Uterus (tissue), 4 donors: ENCODE measurements around the gene OR10A3. TPM values are rescaled to one million over a fixed set of nuclear protein-coding genes. Genes with fewer than 3 reads are reported as not detected.

Source experiments
- DNase-seq, 2 donors: peaks; one replicate each; pipeline ENCODE4 v3.0.0-alpha.2; 2019 to 2020
- H3K27ac ChIP-seq, 2 donors: fragments of 200-600 bp; sonication (generic); 1 replicate in 1 of 2; 2 replicates in 1 of 2; pipeline ENCODE4 v1.5.1; 2016 to 2018
- H3K27me3 ChIP-seq, 2 donors: fragments of 200-600 bp; sonication (generic); one replicate each; pipeline ENCODE4 v1.5.1; 2018 to 2019; ENCODE audit warnings: control low read depth in 1 of 2
- H3K36me3 ChIP-seq, 2 donors: fragments of 200-600 bp; sonication (generic); one replicate each; pipeline ENCODE4 v1.5.1; 2019; ENCODE audit warnings: control low read depth in 1 of 2
- H3K4me1 ChIP-seq, 2 donors: fragments of 200-600 bp; sonication (generic); one replicate each; pipeline ENCODE4 v1.5.1; 2018 to 2019; ENCODE audit warnings: control low read depth in 1 of 2
- H3K4me3 ChIP-seq, 2 donors: fragments of 200-600 bp; sonication (generic); 1 replicate in 1 of 2; 2 replicates in 1 of 2; pipeline ENCODE4 v1.5.1; 2018 to 2019; ENCODE audit warnings: mild to moderate bottlenecking in 1 of 2
- H3K9me3 ChIP-seq, 2 donors: fragments of 200-600 bp; sonication (generic); one replicate each; pipeline ENCODE4 v1.5.1; 2019; ENCODE audit warnings: control low read depth in 1 of 2
- CTCF ChIP-seq, 4 experiments: fragments of 200-600 bp in 2 of 4; fragments of 450-650 bp in 2 of 4; sonication (generic) in 2 of 4; IDR thresholded peaks; one replicate each; pipeline ENCODE4 v1.5.1; 2016 to 2019; ENCODE audit warnings: antibody characterized with exemption in 4 of 4, mild to moderate bottlenecking in 2 of 4, moderate library complexity in 1 of 4
- POLR2A ChIP-seq, 2 donors: fragments of 450-650 bp; IDR thresholded peaks; one replicate each; pipeline ENCODE4 v1.6.1; 2016; ENCODE audit warnings: antibody characterized with exemption in 2 of 2, mild to moderate bottlenecking in 1 of 2, moderate library complexity in 1 of 2
- intact Hi-C: fragments of 100-400 bp; cut with DNase I; formaldehyde crosslinking; loops from one replicate; pipeline ENCODE4 v1.15.1; 2023; ENCODE audit warnings: low total_unique reads
- total RNA-seq, 4 donors: library from RNA; depleted of rRNA in 3 of 4; stranded (reverse); fragments of >200 nt in 3 of 4; gene quantifications; one replicate each; pipeline versions ENCODE4 v1.1.0 to v1.2.4, GENCODE V29; 2014 to 2023
- donor health status: DM: yes; HTN: yes; CAD: no.

OR10A3 gene
- total RNA-seq, 4 donors from 2014 or later = not detected

GRCh38 chr11:7918141-7918540 lies 23.4 kb downstream of the OR10A3 start:
- Histone ChIP-seq H3K4me1 (no peaks in the 10 kb centered on the region), H3K4me3 (no peak overlapping the region), H3K27me3 (no peaks in the 10 kb centered on the region), H3K27ac (no peak overlapping the region), H3K9me3 (no peaks in the 10 kb centered on the region), H3K36me3 (no peaks in the 10 kb centered on the region)
- no peak for TF ChIP-seq CTCF (IDR thresholded peaks at IDR 0.05)
- intact Hi-C loops = no loop called here
- no peak for DNase-seq

GRCh38 chr11:7911011-7911410 lies 30.5 kb downstream of the OR10A3 start:
- DNase-seq = no peak
- H3K4me1 ChIP-seq = no peaks in the 10 kb centered on the region
- intact Hi-C loops = no loop called here
- TF ChIP-seq POLR2A (IDR thresholded peaks at IDR 0.05) (no peak), CTCF (IDR thresholded peaks at IDR 0.05) (no peak)
- H3K9me3 ChIP-seq = no peaks in the 10 kb centered on the region
- H3K36me3 ChIP-seq = no peaks in the 10 kb centered on the region
- no peak overlapping the region for H3K27ac ChIP-seq
- H3K27me3 ChIP-seq = no peaks in the 10 kb centered on the region
- no peak overlapping the region for H3K4me3 ChIP-seq

GRCh38 chr11:7910286-7910788 lies 31.2 kb downstream of the OR10A3 start:
- no peak for DNase-seq
- TF ChIP-seq CTCF (IDR thresholded peaks at IDR 0.05) (no peak), POLR2A (IDR thresholded peaks at IDR 0.05) (no peak)
- H3K4me1 ChIP-seq = no peaks in the 10 kb centered on the region
- no peak overlapping the region for H3K4me3 ChIP-seq
- H3K27me3 ChIP-seq = no peaks in the 10 kb centered on the region
- no peaks in the 10 kb centered on the region for H3K36me3 ChIP-seq
- intact Hi-C loops = no loop called here
- no peak overlapping the region for H3K27ac ChIP-seq
- H3K9me3 ChIP-seq = no peaks in the 10 kb centered on the region

GRCh38 chr11:7909585-7910285 lies 31.8 kb downstream of the OR10A3 start:
- Histone ChIP-seq H3K27me3 (no peaks in the 10 kb centered on the region), H3K27ac (no peak overlapping the region), H3K9me3 (no peaks in the 10 kb centered on the region), H3K36me3 (no peaks in the 10 kb centered on the region), H3K4me1 (no peaks in the 10 kb centered on the region), H3K4me3 (no peak overlapping the region)
- TF ChIP-seq POLR2A (IDR thresholded peaks at IDR 0.05) = no peak
- TF ChIP-seq CTCF (IDR thresholded peaks at IDR 0.05) = no peak
- no peak for DNase-seq
- intact Hi-C loops = no loop called here

- no peaks in the 10 kb centered on the region for H3K4me1 ChIP-seq
- DNase-seq = no peak
- no peaks in the 10 kb centered on the region for H3K9me3 ChIP-seq
- no peaks in the 10 kb centered on the region for H3K36me3 ChIP-seq
- H3K27ac ChIP-seq = no peak overlapping the region
- H3K4me3 ChIP-seq = no peak overlapping the region
- TF ChIP-seq POLR2A (IDR thresholded peaks at IDR 0.05) = no peak
- intact Hi-C loops = no loop called here
- H3K27me3 ChIP-seq = no peaks in the 10 kb centered on the region
Measured at GRCh38 chr11:7907121-7907520, 34.4 kb downstream of the OR10A3 start.
